Midbrain (tissue), 1 donor: ENCODE results near the gene PATJ.

Source experiments
- DNase-seq: peaks from one replicate; lab custom pipeline; 2025; lab: John Stamatoyannopoulos, UW

Gene PATJ

DNA sequence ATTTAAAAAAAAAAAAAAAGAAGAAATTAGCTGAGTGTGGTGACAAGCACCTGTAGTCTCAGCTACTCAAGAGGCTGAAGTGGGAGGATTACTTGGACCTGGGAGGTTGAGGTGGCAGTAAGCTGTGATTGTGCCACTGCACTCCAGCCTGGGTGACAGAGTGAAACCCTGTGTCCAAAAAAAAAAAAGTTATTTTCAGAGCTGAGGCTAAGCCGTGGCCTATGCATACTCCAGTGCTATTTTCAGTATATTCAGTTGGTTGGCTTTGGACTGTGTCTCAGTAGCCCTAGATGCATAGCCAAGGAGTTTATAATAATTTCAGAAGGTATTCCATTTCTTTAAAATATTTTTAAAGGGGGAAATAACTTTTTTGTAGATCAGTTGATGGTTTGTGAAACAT lies 311.9 kb downstream of the PATJ start:
- DNase-seq = no peak

DNA sequence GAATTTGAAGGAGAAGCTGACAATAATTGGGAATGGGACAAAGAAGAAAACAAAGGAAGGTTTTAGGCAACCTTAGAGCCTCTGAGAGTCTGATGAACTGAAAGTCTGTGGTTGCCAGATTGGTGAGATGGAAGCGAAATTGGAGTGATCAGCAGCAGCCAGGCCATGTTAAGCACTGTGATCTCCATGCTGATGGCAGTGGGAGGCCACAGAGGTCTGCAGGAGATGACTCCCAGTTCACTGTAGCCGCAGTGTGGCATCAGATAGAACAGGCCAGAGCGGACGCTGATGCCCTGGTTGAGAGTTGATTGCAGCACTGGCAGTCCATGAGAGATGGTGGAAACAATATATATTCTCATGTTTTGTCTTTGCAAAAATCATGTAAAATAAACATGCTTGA lies 314.9 kb downstream of the PATJ start:
- no peak for DNase-seq

DNA sequence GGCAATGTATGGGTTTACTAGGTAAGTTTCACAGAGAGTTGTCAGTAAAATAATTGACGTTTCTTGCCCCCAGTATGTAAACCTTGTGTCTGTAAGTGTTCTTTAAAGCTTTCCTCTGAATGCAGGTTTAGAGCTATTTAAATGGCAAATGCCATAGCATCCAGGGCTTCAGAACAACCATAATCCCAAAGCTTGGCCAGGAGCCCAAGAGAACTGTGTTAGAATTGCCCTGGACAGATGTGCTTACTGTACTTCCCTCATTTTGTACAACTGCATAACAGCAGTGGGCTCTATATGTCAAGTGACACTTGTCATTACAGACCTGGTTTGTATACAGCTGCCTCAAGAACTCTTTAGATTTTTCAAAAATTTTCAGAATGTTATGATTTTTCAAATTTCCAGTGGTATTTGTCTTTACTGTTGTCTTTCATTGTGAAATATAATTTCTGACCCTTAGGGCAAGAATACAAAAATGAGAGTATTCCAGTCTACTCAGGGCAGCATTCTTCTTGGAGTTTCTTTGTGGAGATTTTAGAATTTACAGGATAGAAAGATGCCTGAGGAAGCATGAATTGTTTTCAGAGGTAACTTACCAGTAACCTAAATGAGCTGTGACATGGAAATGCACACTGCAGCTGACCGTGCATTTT lies 315.5 kb downstream of the PATJ start:
- DNase-seq = no peak

DNA sequence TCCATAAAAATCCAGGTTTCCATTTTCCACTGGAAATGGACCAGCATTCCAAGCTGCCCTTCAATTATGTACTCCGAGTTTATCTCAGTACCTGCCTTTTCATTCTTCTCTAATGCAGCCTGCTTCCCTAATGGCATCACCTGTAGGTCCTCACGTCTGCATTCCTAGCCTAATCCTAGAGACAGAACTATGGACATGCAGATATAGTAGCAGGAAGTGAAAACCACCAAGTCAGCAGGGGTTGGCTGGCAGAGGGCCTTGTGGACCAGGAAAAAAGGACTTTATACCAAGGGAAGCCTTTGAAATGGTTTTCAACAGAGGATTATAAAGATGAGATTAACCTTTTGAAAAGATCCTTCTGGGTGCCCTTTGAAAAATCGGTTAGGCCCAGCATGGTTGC lies 316.7 kb downstream of the PATJ start:
- DNase-seq = no peak

DNA sequence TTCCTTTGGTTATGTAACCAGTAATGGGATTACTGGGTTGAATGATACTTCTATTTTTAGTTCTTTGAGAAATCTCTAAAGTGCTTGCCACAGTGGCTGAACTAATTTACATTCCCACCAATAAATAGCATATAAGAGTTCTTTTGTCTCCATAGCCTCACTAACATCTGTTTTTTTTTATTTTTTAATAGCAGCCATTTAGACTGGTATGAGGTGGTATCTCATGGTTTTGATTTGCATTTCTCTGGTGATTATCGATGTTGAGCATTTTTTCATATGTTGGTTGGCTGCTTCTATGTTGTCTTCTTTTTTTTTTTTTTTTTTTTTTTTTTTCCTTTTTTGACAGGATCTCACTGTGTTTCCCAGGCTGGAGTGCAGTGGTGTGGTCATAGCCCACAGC lies 319.8 kb downstream of the PATJ start:
- no peak for DNase-seq

DNA sequence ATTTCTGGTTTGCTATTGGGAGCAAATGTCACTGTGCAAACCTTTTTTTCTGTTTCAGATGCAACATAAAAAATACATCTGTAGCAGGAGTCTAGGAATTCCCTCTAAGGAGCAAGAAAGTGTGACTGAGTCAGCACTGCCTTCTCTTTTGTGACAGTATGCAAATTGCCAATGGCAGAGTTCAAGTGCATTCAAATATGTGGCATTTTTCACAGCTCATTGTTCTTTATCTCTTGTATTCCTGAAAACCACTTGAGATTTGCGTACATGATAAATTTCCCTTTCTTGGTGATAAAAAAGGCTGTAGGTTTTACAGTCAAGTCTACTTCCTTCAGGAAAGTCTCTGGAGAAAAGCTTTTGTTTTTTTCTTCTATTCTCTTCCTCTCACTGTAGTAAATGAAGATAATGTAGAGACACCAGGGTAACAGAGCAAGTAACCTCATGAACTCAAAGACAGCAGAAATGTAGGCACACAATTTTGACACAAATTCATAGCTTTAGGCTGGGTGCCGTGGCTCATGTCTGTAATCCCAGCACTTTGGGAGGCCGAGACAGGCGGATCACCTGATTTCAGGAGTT lies 322.6 kb downstream of the PATJ start:
- DNase-seq = no peak

DNA sequence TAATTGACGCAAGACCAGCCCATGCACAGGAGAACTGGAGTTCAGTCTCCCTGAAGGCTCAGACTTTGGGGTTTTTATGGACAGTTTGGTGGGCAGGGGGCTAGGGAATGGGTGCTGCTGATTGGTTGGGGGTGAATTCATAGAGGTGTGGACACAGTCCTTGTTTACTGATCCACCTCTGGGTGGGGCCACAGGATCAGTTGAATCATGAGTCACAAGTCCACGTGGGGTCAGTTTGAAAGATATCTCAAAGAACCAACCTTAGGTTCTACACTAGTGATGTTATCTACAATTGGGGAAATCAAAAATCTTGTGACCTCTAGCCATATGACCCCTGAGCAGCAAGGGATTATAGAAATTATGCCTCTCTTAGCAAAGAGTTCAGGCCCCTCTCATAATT lies 324.4 kb downstream of the PATJ start:
- DNase-seq = no peak

DNA sequence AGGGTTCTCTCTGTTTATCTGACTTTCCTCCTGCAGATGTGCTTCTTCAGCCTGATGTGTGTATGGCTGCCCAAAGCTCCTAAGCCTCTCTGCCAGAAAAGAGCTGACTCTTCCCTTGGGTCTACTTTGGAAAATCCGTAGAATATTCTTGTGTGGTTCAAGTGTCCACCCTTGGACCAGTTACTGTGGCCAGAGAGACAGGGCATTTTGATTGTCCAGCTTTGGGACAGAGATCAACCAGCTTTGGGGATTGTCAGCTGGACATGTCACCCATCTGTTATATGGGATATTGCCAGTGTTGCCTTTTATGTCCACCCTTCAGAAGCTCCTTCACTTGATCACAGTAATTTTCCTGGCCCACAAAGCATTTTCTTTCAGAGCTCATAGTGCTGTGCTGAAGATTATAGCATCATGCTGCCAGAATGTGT lies 326.1 kb downstream of the PATJ start:
- no peak for DNase-seq

DNA sequence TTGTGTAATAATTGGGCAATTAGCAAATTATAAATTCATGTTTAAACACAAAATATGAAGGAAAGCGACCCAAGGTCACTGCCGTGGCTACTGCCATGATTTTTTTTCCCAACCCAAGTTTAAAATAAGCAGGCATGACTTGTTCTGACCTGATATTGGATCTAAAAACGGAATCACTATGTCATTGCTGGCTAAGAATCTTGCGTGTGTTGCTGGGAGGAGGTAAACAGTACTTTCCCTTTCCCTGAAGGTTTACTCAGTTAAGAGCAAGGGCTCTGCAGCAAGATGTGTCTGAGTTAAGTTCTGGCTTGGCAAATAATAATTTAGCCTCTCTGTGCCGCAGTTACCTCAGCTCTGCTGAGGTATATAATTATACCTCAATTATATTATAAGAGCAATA lies 326.7 kb downstream of the PATJ start:
- no peak for DNase-seq

DNA sequence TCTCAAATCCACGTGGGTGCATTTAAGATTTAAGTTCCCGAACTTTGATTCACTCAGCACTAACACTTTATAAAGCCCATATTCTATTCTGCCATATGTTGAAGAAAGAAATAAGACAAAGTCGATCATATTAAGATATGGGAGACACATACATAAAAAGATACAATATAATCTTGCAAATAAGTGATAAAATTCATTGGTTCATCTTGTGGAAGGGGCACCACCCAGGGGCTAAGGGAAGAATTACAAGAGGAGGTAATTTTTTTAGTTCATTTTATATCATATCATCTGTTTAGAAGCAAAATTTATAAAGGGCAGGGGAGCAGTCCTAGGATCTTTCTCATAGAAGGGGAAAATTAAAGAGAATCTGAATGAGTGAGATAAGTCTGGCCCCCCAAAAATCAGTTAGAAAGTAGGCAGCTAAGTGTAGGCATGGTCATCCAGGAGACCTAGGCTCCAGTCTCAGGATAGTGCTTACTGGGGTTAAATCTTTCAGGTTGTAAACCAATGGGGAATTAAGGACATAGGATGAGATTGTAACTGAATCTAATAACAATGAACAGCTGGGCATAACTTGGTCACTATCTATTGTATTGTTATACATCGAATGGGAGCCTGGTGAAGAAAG lies 328.2 kb downstream of the PATJ start:
- DNase-seq = no peak

DNA sequence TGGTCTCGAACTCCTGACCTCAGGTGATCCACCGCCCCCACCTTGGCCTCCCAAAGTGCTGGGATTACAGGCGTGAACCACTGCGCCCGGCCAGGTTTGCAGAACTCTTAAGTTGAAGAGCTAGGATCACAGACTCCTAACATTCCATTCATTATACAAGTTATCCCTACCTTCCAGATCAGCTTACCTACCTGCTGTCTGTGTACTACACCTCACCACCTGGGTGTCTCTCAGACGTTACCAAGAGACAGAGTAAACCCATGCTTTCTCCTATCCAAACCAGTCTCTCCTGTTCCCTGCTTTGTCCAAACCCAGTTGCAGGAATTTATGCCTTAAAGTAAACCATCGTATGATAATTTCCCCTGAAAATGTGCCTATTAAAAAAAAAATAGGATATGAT lies 329.4 kb downstream of the PATJ start:
- DNase-seq = no peak

DNA sequence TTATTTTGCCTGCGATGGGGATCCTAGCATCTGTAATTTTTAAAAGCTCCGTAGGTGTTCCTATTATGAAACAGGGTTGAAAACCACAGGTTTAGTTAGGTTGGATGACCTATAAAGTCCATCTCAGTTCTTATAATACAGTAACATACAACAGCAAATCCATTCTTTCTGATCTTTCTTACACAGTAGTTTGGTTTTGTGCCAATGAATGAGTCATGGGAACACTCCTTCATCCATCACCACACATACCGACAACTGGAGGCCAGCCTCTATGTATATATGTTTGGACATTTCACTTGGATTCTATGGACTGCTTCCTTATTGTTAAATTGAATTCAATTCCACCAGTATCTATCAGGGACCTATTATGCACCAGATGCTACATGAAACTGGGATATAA lies 334.0 kb downstream of the PATJ start:
- DNase-seq = no peak

DNA sequence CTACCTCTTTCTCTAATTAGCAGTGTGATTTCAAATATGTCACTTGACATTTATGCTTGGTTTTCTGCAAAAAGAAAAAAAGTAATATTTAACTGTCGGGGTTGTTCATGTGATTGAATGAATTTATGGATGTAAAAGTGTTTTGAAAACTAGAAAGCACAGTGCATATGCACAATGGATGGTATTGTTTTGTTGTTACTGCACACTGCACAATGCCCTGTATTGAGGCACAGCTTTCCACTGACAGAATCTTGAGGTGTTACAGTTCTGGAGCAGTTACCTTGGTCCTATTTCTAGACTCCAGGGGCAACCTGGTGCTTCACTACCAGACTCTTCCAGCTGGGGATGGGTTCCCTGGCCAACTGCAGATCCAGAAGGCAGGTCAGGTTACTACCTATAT lies 335.5 kb downstream of the PATJ start:
- DNase-seq = no peak

DNA sequence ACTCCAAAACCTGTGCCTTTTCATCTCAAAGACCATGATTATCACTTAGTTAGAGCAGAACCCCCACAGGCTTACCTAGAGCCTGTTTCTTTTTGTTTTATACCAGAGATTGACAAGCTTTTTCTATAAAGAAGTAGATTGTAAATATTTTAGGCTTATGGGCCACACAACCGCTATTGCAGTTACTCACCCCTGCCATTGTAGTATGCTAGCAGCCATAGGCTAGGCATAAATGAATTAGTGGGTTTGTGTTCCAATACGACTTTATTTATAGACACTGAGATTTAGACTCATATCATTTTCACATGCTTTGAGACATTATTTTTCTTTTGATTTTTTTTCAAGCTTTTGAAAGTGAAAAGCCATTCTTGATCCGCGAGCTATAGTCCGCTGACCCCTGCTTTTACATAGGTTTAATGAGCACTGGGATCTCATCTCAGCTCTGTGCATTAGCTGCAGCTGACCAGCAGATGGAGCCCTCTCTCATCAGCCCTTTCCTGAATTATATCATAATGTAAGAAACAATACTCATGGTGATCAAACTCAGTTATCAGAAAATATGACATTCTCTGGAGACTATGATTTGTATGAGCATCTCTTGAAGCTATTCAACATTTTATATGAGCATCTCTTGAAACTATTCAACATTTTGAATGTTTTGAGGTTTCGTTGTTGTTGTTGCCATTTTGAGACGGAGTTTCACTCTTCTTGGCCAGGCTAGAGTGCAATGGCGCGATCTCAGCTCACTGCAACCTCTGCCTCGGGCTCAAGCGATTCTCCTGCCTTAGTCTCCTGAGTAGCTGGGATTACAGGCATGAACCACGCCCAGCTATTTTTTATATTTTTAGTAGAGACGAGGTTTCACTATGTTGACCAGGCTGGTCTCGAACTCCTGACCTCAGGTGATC lies 340.4 kb downstream of the PATJ start:
- DNase-seq = peak; percentile 15

DNA sequence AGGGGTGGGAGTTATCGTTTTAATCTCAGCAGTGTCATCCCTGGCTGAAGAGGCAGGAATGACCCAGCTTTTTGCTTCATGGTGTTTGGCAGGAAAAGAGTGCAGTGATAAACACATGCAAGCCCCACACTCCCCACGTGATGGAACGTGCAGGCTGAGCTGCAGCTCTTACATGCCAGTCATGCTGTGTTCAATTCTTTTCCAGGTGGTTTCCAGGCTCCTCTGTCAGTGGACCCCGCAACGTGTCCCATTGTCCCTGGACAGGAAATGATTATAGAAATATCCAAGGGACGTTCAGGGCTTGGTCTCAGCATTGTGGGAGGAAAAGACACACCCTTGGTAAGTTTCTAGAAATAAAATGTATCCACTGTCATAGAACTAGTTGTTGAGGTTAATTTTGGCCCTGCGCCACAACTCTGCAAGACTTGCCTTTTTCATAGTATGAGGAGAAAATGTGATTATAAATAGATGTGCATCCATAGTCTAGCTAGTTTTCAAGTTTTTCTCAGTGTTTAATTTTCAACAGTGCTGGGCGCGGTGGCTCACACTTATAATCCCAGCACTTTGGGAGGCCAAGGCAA lies 342.1 kb downstream of the PATJ start:
- no peak for DNase-seq

DNA sequence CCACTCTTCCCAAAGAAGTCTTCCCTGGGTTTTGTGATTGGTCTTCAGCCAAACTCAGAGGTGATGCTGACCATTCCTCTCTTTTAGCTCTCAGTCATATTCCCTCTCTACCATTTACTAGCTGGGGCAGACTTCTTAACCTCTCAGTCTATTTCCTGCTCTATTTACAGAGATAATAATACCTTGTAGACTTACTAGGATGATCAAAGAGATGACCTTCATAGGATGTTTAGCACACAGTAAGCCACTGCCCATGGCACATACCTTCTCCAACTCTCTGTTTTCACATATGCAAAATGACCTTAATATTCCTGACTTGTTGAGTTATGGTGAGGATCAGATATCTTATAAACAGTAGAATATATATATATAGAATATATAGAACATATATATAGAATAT lies 346.2 kb downstream of the PATJ start:
- no peak for DNase-seq

DNA sequence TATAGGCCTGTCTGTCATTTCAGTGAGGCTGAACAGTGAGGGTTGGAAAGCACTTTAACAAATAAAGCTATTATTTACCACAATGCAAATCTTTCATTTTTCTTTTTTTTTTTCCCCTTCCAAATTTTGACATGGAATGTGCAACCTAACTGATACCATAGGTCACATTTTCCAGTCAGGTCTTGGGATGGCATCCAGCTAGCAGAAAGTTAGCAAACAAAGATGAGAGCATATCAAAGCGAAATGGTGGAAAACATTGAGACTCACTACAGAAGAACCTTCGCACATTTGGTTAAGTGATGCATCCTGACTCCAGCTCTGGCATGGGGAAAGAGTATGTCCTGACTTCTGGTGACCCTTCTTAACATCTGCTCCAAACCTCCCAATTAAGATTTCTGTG lies 347.3 kb downstream of the PATJ start:
- DNase-seq = no peak

DNA sequence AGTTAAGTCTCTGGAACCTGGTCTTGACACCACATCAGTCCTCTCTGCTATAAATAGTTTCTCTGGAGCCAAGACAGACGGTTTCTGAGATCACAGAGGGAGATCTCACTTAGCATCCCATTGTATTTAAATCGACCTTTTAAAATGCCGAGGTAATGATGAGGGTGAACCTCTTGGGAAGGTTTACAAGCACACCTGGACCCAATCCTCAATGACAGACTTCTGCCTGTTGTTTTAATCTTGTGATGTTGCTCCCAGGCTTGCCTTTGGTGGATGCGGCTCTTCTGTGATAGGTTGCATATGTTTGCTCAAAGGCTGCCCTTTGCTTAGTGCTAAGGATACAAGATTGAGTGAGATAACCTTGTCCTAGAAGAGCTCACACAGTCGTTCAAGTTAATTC lies 347.7 kb downstream of the PATJ start:
- DNase-seq = no peak

DNA sequence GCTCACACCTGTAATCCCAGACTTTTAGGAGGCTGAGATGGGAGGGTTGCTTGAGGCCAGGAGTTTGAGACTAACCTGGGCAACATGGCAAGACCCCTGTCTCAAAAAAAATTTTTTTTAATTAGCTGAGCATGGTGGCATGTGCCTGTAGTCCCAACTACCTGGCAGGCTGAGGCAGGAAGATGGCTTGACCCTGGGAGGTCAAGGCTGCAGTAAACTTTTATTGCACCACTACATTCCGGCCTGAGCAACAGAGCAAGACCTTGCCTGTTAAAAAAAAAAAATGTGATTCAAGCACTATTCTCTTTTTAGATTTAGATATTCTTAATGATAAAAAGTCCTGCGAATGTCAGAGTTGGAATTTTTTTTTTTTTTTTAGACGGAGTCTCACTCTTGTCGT lies 349.8 kb downstream of the PATJ start:
- no peak for DNase-seq

DNA sequence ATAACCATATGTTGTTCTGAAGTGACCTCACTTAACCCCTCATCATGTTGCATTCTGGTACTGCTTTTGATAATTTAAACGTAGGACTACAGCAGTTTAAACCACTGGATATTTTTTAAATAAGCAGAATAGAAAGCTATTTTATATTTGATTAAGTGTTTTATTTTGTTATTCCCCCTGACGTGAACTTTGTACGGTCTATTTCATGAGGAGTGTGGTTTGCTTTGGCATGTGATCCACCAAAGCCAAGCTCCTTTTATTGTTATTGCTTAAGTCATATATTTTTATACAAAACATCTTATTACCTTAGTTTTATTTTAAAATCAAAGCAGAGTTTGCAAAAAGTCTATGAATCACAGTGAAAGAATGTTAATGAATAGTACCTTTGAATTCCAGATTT lies 351.0 kb downstream of the PATJ start:
- no peak for DNase-seq

DNA sequence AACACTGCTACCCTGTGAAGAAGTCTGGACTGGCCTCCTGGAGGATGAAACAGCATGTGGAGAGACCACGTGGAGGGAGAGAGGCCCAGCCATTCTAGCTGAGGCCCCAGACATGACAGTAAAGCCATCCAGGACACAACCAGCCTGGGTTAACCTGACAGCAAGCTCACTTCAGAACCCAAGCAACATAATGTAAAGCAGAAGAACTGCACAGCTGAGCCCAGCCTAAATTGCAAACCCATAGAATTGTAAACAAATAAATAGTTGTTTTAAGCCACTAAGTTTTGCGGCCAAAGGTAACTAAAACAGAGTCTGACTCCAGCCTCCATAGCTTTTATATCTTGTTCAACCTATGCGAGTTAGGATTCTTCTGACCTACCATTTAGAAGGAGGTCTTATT lies 355.2 kb downstream of the PATJ start:
- DNase-seq = no peak

DNA sequence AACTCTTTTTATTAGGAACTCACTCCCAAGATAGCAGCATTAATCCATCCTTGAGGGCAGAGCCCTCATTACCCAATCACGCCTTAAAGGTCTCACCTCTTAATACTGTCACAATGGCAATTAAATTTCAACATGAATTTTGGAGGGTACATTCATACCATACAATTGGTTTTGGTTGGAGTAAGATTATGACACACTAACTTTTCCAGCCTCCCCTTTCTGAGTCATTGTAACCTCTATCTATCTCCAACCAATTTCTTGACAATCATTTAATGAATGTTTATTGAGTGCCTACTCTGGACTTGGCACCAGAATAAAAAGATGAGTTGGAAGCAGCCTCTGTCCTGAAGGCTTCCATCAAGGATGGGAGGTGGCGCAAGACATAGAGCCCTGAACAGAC lies 358.2 kb downstream of the PATJ start:
- no peak for DNase-seq
